Activated CD4-positive, alpha-beta T cell treated with anti-CD3 and anti-CD28 coated beads, Interleukin-10, Interleukin-2, amounts not matched to agents 100 ng/mL and 50 ng/mL, durations not matched to agents 16 hours and 8 hours (primary cell): Measurements from ENCODE around the gene FOXN1.
"Not testable (repeated sequence)": the region's sequence is repeated elsewhere in the genome, so short reads cannot be mapped to it uniquely, and the experiment has no call there.

Experiments used
- DNase-seq: peaks from one replicate; pipeline ENCODE4 v3.0.0-alpha.2; 2020

FOXN1 gene, protein sequence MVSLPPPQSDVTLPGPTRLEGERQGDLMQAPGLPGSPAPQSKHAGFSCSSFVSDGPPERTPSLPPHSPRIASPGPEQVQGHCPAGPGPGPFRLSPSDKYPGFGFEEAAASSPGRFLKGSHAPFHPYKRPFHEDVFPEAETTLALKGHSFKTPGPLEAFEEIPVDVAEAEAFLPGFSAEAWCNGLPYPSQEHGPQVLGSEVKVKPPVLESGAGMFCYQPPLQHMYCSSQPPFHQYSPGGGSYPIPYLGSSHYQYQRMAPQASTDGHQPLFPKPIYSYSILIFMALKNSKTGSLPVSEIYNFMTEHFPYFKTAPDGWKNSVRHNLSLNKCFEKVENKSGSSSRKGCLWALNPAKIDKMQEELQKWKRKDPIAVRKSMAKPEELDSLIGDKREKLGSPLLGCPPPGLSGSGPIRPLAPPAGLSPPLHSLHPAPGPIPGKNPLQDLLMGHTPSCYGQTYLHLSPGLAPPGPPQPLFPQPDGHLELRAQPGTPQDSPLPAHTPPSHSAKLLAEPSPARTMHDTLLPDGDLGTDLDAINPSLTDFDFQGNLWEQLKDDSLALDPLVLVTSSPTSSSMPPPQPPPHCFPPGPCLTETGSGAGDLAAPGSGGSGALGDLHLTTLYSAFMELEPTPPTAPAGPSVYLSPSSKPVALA

DNA sequence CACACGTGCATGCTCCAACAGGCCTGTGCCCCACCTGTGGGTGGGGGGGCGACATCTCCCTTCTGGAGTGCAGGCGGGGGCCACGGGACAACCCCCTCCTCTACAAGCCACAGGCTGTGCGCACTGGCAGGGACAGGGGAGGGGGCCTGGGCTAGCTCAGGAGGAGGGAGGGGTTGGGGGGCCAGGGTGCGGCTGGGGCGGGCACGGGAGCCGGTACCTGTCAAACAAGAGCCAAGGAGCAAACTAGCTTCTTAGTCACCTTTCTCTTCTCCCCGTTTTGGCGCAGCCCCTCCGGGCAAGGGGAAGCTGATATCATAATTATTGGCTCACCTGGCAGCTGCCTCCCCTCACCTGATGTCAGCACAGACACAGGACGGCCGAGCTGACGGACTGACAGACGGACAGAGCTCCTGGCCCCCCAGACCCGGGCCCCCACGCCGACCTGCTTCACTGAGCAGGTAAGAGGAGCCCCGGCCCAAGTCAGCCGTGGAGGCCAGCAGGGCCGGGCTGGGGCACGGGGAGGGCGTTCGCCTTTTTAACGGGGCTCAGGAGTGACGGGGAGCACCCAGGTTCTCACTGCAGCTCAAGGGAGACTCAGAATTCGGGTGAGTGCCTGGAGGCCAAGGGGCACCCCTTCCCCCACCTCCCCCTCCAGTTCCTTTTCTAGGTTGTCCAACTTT is at the start of gene FOXN1:
FOXN1 (plus strand) TSS at position 363 of the 680 bp plus-strand sequence. CDS start 17,622 bp downstream, outside the sequence.
- no peak for DNase-seq

DNA sequence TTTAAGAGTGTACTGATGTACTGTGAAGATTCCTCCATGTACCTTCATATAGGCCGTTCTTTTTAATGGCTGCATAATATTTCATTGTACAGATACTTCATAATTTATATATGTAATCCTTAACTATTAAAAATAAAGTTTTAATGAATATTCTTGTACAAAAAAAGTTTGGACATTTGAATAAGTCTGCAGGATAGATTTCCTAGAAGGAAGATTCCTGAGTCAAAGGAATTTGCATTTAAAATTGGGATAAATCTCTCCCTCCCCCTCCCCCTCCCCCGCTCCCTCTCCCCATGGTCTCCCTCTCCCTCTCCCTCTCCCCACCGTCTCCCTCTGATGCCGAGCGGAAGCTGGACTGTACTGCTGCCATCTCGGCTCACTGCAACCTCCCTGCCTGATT is 48.3 kb upstream of the FOXN1 start:
- no peak for DNase-seq

DNA sequence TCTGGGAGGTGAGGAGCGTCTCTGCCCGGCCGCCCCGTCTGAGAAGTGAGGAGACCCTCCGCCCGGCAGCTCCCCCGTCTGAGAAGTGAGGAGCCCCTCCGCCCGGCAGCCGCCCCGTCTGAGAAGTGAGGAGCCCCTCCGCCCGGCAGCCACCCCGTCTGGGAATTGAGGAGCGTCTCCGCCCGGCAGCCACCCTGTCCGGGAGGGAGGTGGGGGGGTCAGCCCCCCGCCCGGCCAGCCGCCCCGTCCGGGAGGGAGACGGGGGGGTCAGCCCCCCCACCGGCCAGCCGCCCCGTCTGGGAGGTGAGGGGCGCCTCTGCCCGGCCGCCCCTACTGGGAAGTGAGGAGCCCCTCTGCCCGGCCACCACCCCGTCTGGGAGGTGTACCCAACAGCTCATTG is 47.3 kb upstream of the FOXN1 start:
- not testable (repeated sequence) for DNase-seq

DNA sequence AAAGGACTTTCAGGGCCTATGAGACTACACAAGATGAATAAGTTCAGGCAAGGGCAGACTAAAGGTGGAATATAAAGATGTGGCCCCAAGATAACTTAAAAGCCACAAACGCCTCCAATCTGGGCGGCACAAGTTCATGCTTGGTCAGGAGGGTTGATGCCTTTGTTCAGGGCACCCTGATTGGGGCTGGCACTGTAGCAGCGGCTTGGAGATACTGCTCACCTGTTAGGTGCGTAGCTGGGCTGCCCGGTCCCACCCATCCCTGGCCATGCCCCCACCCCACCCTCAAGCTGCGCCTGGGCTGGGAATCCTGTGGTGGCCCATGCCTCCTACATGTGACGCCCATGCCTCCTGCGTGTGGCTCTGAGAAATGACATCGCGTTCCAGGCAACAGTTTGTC is 45.2 kb upstream of the FOXN1 start:
- DNase-seq: no peak

DNA sequence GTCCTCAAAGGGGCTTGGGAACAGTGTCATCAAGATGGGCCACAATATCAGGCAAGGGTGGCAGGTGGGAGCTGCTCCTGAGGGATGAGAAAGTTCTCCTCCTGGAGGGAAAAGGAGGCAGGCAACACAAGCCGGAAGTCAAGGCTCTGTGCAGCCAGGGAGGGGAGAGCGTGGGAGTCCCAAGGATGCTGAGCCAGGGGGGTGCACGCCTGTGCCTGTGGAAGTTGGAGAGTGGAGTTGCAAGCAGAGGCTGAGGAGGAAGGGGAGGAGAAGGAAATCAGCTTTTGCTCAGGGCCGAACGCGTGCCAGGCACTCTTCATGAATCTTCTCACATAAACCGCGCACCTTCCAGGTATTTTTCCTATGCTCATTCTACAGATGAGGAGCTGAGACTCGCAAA is 40.1 kb upstream of the FOXN1 start:
- no peak for DNase-seq

DNA sequence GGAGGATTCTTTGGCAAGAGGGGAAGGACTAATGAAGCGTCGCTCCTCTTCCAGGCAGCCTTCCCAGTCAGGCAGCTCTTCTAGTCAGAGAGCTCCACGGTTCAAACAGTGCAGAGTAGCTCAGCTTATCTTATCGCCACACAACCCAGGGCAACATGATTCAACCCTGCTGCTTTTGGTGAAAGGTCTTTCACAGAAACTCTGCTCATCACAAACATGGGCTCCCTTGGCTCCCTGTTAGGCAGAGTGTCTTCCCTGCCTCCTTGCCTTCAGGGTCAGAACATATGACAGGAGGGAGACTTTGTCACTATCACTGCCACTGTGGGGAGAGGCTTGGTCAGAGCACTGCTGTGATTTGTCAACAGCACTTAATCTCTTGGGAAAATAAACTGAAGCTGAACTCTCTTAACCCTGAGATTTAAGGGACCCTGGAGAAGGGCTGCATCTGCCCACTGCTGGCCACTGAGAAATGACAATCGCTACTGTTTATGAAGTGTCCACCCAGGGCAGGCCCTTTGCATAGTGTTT is 39.6 kb upstream of the FOXN1 start:
- no peak for DNase-seq

DNA sequence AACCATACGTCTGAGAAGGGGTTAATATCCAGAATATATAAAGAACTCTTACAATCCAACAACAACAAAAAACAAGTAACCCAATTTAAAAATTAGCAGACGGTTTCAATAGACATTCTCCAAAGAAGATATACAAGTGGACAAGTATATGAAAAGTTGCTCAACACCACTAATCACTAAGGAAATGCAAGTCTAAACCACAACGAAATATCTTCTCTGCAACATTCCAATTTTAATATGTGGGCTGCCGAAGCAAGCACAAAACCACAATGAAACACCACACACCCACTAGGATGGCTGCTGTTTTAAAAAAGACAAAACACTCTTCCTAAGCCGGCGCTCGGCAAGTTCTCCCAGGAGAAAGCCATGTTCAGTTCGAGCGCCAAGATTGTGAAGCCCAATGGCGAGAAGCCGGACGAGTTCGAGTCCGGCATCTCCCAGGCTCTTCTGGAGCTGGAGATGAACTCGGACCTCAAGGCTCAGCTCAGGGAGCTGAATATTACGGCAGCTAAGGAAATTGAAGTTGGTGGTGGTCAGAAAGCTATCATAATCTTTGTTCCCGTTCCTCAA is 38.6 kb upstream of the FOXN1 start:
- no peak for DNase-seq

DNA sequence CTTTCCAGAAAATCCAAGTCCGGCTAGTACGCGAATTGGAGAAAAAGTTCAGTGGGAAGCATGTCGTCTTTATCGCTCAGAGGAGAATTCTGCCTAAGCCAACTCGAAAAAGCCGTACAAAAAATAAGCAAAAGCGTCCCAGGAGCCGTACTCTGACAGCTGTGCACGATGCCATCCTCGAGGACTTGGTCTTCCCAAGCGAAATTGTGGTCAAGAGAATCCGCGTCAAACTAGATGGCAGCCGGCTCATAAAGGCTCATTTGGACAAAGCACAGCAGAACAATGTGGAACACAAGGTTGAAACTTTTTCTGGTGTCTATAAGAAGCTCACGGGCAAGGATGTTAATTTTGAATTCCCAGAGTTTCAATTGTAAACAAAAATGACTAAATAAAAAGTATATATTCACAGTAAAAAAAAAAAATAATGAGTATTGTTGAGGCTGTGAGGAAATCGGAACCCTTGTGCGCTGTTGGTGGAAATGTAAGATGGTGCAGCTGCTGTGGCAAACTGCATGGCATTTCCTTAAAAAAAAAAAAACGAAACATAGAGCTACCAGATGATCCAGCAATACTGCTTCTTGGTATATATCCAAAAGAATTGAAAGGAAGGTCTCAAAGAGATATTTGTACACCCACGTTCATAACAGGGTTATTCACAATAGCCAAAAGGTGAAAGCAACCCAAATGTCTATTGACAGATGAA is 38.0 kb upstream of the FOXN1 start:
- not testable (repeated sequence) for DNase-seq

DNA sequence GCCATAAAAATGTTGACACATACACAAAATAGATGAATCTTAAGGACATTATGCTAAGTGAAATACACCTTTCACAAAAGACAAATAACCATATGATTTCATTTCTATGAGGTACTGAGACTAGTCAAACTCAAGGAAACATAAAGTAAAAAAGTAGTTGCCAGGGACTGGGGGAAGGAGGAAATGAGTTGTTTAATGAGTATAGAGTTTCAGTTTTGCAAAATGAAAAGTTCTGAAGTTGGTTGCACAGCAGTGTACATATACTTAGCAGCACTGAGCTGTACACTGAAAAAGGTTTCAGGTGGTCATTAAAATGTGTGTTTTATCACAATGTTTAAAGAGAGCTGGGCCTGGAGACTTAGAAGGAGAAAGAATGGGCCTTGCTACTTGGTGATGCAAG is 37.4 kb upstream of the FOXN1 start:
- DNase-seq: peak; percentile 80

DNA sequence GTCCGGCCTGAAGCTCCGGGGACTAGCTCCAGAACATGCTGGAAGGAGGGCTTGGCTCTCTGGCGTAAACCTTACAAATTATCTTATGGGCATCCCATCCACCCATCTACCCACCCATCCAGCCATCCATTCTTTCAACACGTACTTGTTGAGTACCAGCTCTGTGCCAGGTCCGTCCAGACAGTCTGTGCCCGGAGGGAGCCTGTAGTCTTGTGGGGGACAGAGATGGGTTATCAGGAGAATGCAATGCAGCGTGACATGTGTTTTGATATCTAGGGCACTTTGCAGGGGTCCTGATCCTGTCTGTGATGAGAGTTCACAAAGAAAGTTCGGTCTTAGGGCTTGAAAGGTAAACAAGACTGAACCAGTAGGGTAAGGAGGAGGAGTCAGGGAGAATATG is 36.8 kb upstream of the FOXN1 start:
- DNase-seq: no peak

DNA sequence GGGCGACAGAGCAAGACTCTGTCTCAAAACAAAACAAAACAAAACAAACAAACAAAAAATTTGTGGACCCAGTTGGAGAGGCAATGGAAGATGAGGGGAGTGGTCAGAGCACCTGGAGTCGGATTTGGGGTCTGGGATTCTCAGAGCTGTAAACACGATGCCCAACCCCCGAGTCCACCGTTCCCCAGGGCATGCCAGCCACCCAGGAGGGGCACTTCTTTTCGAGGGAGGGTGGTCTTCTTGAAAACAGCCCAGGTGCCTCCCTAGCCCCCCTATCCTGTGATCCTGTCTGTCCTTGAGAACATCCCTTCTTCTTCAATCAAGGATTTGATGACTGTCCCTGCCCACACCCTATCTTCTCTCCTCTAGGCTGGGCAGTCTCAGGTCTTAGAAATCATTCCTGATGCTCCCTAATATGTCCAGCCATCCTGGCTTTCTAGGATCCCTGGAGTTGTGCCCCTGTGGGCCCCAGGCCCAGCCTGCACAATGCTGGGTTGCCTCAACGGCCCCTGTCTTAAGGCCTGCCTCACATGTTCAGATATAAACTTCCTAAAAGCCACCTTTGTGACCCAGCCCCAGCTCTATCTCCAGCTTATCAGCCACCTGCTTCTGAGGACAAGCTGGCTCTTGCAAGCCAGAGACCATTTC is 35.8 kb upstream of the FOXN1 start:
- no peak for DNase-seq

DNA sequence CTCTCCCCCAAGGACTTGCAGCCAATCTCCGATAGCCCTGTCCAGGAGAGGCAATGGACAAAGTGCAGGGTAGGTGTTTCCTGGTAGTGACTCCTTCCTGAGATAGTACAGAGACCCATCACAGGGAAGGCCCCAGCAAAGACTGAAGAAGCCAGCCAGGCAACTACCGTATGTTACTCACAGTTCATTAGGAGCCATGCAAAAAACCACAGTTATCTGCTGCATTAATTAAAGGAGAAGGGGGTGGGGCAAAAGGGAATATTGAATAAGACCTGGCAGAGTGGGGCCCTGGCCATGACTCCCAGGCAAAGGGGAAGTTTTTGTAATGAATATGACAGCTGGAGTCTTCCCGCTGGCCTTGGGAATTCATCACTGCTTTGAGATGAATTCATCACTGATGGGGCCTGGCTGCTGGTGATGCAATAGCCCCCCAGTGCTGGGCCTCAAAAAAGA is 35.2 kb upstream of the FOXN1 start:
- DNase-seq: no peak

DNA sequence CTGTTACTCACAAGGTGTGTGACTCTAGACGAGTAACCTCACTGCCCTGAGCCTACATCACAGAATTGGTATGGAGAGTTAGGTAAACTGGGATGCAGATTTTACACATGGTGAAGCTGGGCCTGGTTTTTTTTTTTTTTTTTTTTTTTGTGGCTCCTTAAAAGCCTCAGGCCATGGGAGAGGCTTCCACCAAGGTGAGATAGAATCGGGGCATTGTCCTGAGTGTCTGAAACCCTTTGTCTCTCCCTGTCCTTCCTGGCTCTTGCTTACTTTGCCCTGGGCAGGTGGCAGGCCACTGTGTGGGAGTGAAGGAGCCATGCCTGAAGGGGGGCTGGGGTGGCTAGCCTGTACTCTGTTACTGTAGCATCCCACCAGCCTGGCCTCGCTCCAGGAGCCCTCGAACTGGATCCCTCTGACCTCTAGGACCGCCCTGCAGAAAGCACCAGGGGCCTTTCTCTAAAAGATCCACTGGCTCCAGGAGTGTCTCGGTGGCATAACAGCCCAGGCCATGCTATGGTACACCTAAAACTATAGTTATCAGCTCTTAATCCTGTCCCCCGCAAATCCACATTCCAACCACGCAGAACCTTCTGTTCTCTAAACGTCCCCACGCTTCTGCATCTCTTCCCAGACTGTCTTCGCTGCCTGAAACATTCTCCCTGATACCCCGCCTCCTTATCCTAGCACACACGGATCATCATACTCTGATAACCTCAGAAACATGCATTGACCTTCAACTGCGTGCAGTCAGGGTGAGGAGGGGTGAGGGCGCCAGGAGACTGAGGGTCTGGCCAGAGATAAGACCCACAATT is 34.4 kb upstream of the FOXN1 start:
- no peak for DNase-seq

DNA sequence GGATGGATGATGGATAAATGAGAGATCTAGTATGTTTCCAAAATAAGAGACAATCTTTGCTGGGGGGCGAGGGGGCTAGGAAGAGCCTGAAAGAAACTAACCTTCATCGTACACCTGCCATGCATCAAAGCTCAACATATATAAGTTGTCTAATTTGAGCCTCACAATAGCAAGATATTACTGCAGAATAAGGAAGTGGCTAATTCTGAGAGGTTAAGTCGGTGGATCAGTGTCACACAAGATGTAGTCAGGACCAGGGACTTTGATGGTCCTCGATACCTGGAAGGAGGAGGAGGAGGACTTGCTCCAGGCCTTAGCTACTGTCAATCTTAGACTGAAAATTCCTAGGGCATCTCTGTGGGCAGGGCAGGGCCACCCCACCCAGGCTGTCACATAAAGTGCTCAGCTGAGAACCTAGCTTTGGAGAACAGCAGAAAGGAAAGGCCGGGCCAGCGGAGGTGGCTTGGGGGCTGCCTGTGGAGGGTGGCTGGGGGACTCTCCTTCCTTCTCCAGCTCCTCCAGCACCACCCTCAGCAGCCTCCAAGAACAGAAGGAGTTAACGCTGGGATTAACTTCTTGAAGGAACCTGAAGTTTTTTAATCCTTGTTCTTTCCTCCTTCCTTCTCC is 33.2 kb upstream of the FOXN1 start:
- no peak for DNase-seq

DNA sequence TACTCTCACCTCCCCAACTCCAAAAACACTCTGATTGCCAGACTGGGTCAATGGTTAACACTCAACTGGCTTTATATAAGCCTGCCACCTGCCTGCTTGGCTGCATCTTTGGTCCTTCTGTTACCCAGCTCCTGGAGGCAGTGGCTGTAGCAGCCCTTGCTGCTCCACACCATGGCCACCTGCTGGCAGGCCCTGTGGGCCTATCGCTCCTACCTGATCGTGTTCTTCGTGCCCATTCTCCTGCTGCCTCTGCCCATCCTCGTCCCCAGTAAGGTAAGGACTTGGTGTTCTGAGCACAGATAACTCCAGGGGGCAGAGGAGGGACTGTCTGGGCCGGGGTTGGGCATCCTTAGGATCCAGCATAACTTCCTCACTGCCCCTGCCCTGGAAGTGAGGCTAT is 32.6 kb upstream of the FOXN1 start, which contains the start of gene SLC13A2:
SLC13A2 (plus strand) TSS at position 103 of the 400 bp plus-strand sequence; CDS start at position 172, 69 bp downstream.
- DNase-seq: no peak

DNA sequence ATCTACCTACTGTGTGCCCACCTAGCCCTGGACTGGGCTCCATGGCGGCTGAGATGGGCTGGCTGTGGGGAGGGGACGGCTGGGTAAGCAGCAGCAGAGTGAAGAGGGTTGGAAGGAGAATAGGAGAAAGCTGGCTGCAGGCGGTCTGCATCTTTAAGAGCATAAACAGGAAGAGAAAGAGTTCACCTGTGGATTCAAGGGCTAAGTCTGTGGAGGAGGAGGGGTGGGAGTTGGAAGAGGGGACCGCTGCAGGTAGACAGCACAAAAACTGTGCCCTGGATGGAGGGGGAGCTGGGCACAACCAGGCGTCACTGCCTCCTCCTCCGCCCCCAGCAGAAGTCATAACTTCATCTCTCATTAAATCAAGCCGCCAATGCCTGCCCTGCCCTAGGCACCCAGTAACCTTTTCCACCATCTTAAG is 32.0 kb upstream of the FOXN1 start:
- DNase-seq: no peak

DNA sequence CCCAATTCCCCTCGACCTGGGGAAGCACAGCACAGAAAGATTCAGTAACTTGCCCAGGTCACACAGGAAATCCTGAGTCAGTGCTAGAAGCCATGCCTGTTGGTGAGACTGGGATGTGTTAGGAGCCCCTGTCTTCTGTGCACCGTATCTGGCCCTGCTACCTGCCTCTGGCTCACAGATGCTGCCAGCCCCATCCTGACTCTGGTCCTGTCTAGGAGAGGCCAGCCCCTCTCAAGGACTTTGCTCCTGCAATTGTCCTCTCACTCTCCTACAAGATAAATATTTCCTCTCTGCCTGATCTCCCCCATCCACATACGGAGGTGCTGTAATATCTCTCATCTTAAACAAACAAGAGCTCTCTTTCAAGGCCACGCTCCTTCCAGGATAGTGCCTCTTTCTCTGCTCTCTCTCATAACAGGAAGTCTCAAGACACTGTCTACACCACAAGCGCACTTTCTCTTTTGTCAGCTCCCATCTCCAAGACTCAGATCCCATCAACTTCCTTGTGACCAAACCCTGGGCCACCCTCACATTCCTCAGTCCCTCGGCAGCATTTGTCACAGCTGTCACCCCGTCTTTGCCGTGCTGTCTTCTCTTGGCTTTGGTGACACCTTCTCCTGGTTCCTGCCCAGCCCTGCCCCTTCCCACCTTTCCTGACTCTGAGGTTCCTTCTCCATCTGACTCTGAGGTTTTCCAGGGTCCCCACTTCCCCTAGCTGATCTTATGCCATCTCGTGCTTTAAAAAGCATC is 30.8 kb upstream of the FOXN1 start:
- no peak for DNase-seq

DNA sequence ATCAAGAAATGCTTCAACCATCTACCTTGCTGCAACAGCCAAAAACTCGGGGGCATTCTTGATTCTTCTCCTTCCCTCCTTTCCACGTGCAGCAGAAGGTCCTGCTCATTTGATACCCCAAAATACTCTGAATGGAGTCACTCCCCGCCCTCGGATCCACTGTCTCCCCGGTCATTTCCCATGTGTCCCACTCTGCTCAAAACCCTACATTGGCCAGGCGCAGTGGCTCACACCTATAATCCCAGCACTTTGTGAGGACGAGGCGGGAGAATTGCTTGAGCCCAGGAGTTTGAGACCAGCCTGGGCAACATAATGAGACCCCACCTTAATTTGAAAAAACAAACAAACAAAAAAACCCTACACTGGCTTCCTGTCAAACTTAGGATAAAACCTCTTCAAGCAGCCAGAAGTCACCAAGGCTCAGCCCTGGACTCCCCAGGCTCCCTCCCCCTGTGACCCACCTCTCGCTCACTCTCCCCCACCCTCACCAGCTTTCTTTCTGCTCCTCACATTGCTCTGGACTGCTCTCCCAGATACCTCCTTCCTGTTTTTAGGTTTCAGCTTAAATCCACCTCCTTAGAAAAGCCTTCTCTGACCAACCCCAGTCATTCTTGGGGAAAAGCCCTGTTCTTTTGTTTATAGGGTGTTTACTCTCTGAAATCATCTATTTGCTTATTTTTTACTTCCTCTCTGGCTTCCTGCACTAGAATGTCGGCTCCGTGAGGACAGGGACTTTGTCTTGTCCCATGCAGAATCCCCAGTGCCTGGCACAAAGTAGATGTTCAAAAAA is 29.9 kb upstream of the FOXN1 start:
- DNase-seq: no peak

DNA sequence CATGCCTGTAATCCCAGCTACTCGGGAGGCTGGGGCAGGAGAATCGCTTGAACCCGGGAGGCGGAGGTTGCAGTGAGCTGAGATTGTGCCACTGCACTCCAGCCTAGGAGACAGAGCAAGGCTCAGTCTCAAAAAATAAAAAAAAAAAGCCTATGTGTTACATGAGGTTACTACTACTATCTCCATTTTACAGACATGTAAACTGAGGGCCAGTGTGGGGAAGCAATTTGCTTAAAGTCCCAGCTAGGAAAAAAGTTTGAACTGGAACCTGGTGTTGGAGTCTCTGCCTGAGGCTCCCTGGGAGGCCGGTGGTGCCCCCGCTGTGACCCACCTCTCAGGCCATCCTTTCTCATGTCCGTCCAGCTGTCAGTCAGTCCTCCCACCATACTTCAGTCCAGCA is 28.2 kb upstream of the FOXN1 start:
- DNase-seq: no peak
